GM06990 (cell line): Measurements from ENCODE around the gene MC1R.

Experiments
- DNase-seq: peaks from one replicate; pipeline ENCODE4 v3.0.0-alpha.2; 2011; ENCODE audit not compliant: insufficient read length; ENCODE audit errors: extremely low read depth
- H3K27me3 ChIP-seq: replicated peaks from 2 replicates; pipeline ENCODE4 v1.6.0; 2011; ENCODE audit warnings: low read length; ENCODE audit not compliant: control insufficient read depth, insufficient read depth
- H3K36me3 ChIP-seq: 2 replicates; pipeline ENCODE4 v1.5.1; 2011; ENCODE audit warnings: low read length; ENCODE audit not compliant: control insufficient read depth, insufficient read depth
- H3K4me3 ChIP-seq: replicated peaks from 2 replicates; pipeline ENCODE4 v1.5.1; 2011; ENCODE audit warnings: low read depth, mild to moderate bottlenecking, control low read depth, low read length
- TF ChIP-seq, protein P1 (sequence below): IDR thresholded peaks from 2 replicates; pipeline ENCODE4 v1.5.1; 2011; ENCODE audit warnings: low read length, control low read depth, mild to moderate bottlenecking, inconsistent platforms; ENCODE audit not compliant: insufficient read depth, poor library complexity, severe bottlenecking

Gene MC1R

GRCh38 chr16:89906140-89907025 is 12.3 kb upstream of the MC1R start:
- peaks cover 42% of the 10 kb centered on the region for H3K36me3 ChIP-seq
- no peak for DNase-seq
- TF ChIP-seq, protein P1, sequence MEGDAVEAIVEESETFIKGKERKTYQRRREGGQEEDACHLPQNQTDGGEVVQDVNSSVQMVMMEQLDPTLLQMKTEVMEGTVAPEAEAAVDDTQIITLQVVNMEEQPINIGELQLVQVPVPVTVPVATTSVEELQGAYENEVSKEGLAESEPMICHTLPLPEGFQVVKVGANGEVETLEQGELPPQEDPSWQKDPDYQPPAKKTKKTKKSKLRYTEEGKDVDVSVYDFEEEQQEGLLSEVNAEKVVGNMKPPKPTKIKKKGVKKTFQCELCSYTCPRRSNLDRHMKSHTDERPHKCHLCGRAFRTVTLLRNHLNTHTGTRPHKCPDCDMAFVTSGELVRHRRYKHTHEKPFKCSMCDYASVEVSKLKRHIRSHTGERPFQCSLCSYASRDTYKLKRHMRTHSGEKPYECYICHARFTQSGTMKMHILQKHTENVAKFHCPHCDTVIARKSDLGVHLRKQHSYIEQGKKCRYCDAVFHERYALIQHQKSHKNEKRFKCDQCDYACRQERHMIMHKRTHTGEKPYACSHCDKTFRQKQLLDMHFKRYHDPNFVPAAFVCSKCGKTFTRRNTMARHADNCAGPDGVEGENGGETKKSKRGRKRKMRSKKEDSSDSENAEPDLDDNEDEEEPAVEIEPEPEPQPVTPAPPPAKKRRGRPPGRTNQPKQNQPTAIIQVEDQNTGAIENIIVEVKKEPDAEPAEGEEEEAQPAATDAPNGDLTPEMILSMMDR, result no peak
- H3K27me3 ChIP-seq, result no peaks in the 10 kb centered on the region
- no peak overlapping the region for H3K4me3 ChIP-seq

DNA sequence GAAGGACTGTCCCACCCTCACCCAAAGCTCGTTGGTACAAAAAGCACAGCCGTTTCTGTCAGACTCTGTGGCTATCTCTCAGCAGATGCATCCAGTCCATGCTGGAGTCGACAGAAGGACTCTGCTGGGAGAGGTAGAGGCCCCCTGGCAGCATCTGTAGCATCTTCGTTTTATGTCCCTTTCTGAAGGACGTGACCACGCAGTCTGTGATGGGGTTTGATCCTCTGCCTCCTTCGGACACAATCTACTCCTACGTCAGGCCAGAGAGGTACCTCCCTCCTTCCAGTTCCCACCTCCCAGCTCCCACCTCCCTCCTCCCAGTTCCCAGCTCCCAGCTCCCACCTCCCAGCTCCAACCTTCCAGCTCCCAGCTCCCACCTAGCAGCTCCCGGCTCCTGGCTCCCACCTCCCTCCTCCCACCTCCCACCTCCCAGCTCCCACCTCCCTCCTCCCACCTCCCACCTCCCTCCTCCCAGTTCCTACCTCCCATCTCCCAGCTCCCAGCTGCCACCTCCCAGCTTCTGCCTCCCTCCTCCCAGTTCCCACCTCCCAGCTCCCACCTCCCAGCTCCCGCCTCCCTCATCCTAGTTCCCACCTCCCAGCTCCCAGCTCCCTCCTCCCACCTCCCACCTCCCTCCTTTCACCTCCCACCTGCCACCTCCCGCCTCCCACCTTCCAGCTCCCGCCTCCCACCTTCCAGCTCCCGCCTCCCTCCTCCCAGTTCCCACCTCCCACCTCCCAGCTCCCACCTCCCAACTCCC is 11.4 kb upstream of the MC1R start:
- H3K27me3 ChIP-seq, result no peaks in the 10 kb centered on the region
- peaks cover 45% of the 10 kb centered on the region for H3K36me3 ChIP-seq
- H3K4me3 ChIP-seq, result no peak overlapping the region
- no peak for DNase-seq
- TF ChIP-seq, protein P1, result no peak

GRCh38 chr16:89908236-89908635 is 10.4 kb upstream of the MC1R start:
- Histone ChIP-seq H3K4me3 (no peak overlapping the region), H3K36me3 (peaks cover 47% of the 10 kb centered on the region), H3K27me3 (no peaks in the 10 kb centered on the region)
- DNase-seq, result no peak
- TF ChIP-seq, protein P1, result no peak

DNA sequence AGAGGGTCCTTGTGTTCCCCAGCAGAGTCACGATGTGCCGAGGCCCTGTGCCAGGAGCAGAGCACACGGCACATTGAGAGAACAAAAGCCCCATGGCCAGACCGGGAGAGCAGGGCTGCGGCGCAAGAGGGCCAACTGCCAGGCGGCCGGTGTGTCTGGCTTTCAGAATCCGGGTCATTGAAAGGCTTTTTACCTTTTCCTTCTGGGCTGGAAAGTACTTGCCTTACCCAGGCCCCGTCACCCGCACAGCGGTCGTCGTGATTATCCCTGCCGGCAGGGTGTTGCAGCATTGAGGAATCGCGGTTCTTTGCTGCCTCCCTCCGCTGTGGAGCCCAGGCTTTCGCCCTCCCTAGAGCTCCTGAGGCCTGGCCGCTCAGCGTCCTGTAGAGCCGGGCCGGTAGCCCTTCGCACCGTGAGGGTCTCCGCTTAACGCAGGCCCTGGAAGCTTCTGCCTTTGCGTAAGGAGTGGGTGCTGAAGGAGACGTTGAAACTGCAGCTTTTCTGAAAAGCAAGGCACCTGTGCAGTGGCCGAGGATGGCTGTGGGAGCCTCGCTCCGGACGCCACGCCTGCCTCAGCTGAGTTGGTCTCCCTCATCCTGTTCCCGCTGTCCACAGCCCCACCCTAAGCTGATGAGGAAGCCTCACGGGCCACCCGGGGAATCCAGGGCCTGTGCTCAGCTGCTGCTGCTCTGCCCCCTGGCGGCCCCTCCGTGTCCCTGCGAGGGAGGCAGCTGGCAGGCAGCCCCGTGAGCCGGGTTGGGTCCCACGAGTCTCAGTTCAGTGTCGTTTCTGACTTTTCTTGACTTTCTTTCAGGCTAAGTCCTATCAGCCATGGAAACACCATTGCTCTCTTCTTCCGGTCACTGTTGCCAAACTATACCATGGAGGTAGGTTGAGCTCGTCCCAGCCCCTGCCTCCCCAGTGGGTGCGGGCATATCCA is 8.6 kb upstream of the MC1R start:
- no peak overlapping the region for H3K4me3 ChIP-seq

DNA sequence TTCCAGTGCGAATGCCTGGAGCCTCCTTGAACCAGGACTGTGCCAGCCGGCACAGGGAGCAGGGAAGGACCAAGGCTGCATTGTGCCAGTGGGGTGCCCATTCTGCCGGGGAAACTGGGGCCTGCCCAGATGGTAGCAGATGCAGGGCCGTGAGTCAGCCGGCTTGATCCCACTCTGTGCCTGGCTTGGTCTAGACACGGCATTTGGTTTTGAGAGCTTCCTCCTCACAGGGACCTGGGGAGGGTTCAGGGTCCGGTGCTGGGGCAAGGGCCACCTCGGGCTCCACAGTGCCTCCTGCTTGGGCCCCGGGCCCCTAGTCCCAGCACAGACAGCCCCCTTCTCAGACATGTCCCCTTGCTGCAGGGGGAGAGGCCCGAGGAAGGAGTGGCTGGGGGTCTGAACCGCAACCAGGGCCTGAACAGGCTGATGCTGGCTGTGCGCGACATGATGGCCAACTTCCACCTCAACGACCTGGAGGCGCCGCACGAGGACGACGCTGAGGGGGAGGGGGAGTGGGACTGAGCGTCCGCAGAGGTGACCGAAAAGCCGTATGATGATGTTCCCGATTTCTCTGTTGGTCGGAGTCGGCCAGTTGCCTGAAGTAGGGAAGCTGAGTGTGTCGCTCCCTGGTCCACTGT is 7.8 kb upstream of the MC1R start:
- peaks cover 33% of the 10 kb centered on the region for H3K36me3 ChIP-seq
- no peak overlapping the region for H3K4me3 ChIP-seq
- DNase-seq, result no peak
- TF ChIP-seq, protein P1, result no peak
- no peaks in the 10 kb centered on the region for H3K27me3 ChIP-seq

More for the DNA sequence above, 8.6 kb upstream of the MC1R start:
- peak; percentile 59 for DNase-seq
- H3K27me3 ChIP-seq, result no peaks in the 10 kb centered on the region
- TF ChIP-seq, protein P1, result peak; percentile 87
- H3K36me3 ChIP-seq, result peaks cover 37% of the 10 kb centered on the region
